Islet precursor cell (in vitro differentiated cells): ENCODE data around the gene LCE6A.

ENCODE experiments used
- DNase-seq: peaks from one replicate; pipeline ENCODE4 v3.0.0-alpha.2; 2018

LCE6A gene, protein sequence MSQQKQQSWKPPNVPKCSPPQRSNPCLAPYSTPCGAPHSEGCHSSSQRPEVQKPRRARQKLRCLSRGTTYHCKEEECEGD

DNA sequence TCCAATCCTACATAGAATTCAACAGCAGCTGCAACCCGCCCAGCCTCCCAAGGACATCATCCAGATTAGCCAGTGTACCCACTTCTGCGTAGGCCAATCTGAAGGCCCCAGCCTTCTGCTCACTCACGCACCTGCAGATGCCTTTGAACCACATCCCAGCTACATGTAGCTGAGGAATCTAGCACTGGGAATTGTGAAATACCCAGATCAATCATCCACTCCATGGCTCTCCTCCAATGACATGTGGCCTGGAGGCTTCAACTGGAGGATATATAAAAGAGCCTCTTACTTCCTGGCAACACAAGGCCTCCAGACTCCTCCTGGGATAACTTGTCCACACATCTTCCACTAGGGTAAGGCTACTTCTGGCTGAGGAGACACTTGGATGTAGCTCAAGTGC lies at the start of gene LCE6A:
LCE6A (plus strand) TSS at position 301 of the 400 bp plus-strand sequence. CDS start 665 bp downstream, outside the sequence.
- DNase-seq = no peak

- no peak for DNase-seq
Observed at GRCh38 chr1:152795686-152796085, 47.0 kb upstream of the LCE6A start.

GRCh38 chr1:152796421-152796820 lies 46.2 kb upstream of the LCE6A start, which contains the start of gene LCE1D:
Gene LCE1D, plus strand, starts transcription at chr1:152796721. Its CDS starts 1,074 bp downstream, at chr1:152797795.
- no peak for DNase-seq

GRCh38 chr1:152801333-152801732 lies 41.3 kb upstream of the LCE6A start:
- no peak for DNase-seq

- DNase-seq = no peak
Observed at GRCh38 chr1:152806576-152806975, 36.1 kb upstream of the LCE6A start, which contains the start of gene LCE1C. Gene LCE1C, minus strand, starts transcription at chr1:152806651. Its CDS starts 1,173 bp downstream, at chr1:152805478.

DNA sequence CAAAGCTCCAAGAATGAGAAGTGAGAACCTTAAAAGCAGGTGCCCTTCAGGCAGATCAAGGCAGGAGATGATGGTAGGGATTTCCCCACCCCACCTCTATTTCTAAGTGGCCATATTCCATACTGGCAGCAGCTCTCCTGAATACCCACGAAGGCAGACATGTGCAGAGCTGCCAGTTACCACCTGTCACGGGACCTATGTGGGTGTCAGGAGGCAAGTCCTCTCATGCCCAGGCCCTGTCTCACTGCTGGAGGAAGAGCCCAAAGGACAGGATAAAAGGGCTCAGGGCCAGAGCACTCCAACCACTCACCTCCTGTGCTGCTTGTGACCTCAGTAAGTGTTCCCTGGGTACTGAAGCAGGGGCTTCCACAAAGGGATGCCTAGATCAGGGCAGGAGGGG lies 31.6 kb upstream of the LCE6A start:
- DNase-seq = no peak

DNA sequence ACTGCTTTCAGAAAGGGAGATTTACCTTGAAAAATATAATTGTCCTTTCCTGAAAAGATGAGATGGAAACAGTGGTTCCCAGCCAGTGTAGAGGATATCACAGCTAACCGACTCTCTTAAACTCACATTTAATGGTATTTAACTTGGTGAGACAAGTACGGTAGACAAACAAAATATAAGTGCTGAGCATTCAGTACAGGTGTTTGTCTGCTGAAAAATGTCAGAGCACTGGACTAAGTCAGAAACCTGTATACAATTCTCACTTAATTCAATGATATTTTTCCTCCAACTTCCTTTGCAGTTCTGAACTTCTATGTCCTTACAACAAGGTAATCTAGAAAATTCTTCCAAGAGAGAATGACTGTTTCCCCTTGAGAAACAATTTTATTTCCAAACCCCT lies 31.0 kb upstream of the LCE6A start, which contains the start of gene LCE1B:
LCE1B (plus strand) TSS at position 301 of the 400 bp plus-strand sequence. CDS start 476 bp downstream, outside the sequence.
- DNase-seq = no peak

- DNase-seq = no peak
Observed at GRCh38 chr1:152817309-152817708, 25.3 kb upstream of the LCE6A start.

- no peak for DNase-seq
Observed at GRCh38 chr1:152823294-152823693, 19.4 kb upstream of the LCE6A start.

DNA sequence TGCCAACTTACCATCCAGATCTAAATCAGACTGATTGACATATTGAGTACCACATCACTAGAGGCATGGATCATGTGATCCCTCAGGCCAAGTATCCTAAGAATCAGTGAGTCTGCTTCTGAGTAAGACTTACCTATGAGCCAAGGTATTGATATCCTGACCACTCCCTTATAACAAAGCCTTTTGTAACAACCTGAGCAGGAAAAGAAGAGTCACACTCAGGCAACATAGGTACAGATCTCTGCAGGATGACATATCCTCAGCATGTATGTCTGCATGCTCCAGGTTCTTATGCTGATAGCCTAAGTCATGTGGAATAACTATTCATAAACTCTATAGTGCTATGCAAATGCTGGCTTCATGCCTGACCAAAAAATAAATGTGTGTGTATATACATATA lies 17.7 kb upstream of the LCE6A start:
- no peak for DNase-seq

GRCh38 chr1:152827173-152827572 lies 15.5 kb upstream of the LCE6A start, which contains the start of gene LCE1A:
Gene LCE1A, plus strand, starts transcription at chr1:152827473. Its CDS starts 0 bp downstream, at chr1:152827473.
- no peak for DNase-seq

- DNase-seq = no peak
Observed at GRCh38 chr1:152836870-152837269, 5.8 kb upstream of the LCE6A start.

GRCh38 chr1:152855661-152856060 lies 13.0 kb downstream of the LCE6A start:
- DNase-seq = no peak

GRCh38 chr1:152858062-152858461 lies 15.4 kb downstream of the LCE6A start:
- DNase-seq = no peak

DNA sequence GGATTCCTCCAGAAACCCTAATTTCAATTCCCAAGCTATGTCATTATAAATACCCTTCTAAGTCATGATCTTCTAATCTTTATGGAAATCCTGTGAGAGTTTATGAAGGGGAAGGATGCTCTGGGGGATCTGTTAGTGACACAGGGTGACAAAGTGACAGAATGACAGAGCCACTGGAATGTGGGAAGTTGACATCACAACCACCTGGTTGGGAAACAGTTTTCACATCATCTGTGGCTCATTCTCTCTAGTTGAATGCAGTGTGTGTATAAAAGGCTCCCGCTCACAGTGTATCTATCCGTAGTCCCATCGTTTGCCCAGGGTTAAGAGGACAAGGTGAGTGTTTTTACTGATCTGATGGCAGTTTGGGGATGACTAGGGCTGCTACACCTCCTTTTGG lies 17.0 kb downstream of the LCE6A start, which contains the start of gene LCE7A:
LCE7A (plus strand) TSS at position 301 of the 400 bp plus-strand sequence. CDS start 702 bp downstream, outside the sequence.
- DNase-seq = no peak

DNA sequence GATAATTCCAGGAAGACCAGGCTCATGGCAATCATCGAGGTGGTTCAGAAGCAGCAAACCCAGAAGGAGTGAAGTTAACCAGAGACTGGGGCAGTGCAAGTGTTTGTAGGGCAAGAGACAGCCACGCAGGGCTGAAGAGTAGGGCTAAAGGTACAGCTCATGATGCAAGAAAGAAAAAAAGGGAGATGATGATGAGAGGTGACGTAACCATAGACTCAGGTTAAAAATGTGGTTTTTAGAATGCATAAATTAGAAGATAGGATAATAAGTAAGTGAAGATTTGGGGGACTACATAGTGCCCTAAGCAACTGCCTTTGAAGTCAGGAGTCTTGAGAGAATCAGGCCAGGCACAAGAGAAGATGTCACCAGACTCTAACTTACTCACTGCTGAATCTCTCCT lies 17.5 kb downstream of the LCE6A start:
- no peak for DNase-seq

- no peak for DNase-seq
Observed at GRCh38 chr1:152861374-152861773, 18.7 kb downstream of the LCE6A start.

- no peak for DNase-seq
Observed at GRCh38 chr1:152864443-152864842, 21.8 kb downstream of the LCE6A start.

GRCh38 chr1:152866321-152866720 lies 23.7 kb downstream of the LCE6A start:
- no peak for DNase-seq

GRCh38 chr1:152869808-152870419 lies 27.3 kb downstream of the LCE6A start:
- DNase-seq = peak; percentile 67

- DNase-seq = no peak
Observed at GRCh38 chr1:152870831-152871730, 28.4 kb downstream of the LCE6A start.

- DNase-seq = no peak
Observed at GRCh38 chr1:152871731-152872126, 29.1 kb downstream of the LCE6A start.

DNA sequence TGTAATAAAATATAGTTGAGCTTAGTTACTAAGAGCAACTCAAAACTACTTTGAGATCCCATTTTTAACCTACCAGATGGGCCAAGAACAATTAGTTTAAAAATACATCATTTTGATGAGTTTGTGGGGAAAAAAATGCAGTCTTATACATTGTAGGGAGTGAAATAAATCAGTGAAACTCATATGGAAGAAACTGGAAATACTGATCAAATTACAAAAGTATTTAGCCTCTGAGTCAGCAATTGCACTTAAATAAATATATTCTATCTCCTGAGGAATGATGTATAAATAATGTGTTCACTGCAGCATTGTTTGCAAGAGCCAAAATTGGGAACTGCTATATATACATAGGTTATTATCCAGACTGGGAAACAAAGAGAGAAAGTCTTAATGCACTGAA lies 30.8 kb downstream of the LCE6A start:
- DNase-seq = no peak
